ENCODE measurements around the gene ASGR1.
"Not testable (repeated sequence)": the region's sequence is repeated elsewhere in the genome, so short reads cannot be mapped to it uniquely, and the experiment has no call there.

ASGR1 gene

GRCh38 chr17:7158424-7158823 is 20.7 kb downstream of the ASGR1 start:
- not testable (repeated sequence) for DNase-seq

DNA sequence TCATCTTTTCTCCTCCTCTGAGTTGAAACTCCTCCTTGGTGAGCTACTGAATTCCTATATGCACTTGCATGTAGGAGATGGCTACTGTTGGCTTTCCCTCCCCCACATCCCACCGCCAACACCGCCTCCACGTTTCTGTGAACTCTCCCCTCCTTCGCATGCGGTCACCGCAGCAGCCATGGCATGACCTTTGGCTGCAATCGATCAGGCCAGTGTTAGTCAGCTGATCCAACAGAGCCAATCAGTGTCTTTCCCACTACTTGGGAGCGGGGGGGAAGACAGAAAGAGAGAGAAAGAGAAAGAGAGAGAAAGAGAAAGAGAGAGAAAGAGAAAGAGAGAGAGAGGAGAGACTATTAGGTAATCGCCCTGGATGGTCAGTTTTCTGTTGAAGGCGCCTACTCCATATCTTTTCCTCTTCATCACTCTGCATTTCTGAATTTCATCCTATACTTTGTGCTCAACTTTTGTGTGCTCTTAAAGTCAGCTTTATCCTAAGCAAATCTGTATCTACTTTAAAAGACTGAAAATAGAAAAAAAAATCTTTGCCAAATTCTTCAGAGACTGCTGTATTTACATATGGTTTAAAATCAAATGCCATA is 22.7 kb downstream of the ASGR1 start:
- DNase-seq = no peak

DNA sequence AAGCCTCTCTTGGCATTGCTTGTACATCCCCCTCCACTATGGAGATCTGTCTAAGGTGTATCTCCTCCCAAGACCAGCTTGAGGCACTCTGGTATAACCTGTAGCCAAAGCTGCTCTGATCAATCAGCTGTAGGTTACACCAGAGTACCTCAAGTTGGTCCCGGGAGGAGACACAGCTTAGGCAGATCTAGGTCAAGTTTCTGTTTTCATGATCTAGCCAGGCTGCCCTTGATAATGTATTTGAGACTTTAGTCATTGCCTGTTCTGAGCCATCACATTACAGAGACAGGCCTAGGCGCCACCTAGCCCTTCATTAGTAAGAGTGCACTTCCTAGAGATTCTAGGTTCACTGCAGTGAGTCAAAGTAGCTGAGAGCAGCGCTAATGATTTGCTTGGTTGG is 31.4 kb downstream of the ASGR1 start:
- no peak for DNase-seq

DNA sequence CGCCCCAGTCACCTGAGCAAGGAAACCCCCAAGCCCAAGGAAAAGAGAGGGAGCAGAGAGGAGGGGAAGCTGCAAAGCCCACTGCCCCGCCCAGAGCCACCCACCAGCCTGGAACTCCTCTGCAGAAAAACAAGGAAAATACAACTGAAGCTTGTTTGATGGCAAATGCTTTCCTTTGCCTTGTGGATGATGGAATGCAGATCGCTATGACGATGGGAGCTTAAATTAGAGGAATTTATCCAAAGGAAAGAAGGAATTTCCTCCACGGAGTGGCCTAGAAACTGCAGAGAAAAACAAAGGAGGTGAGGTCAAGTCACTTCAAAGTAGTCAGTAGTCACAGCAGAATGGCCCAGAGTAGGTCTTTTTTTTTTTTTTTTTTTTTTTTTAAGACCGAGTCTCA is 33.1 kb downstream of the ASGR1 start:
- DNase-seq = no peak

GRCh38 chr17:7144213-7144612 is 35.0 kb downstream of the ASGR1 start:
- no peak for DNase-seq

DNA sequence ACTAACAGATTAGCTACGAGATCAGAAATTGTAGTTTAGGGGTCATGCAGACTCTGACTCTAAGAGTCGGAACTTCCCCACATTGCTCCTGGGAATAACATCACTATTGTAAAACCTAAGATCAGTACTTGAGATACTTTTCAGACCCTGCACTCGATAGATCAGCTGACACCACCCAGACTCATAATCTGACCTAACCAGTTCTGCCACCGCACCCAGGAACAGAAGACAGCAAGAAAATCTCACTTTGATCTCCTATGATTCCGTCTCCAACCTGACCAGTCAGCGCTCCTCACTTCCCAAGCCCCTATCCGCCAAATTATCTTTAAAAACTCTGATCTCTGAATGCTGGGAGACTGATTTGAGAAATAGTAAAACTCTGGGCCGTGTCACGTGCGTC is 37.3 kb downstream of the ASGR1 start:
- DNase-seq = no peak

- DNase-seq = no peak
Measured at GRCh38 chr17:7139400-7139799, 39.8 kb downstream of the ASGR1 start.

DNA sequence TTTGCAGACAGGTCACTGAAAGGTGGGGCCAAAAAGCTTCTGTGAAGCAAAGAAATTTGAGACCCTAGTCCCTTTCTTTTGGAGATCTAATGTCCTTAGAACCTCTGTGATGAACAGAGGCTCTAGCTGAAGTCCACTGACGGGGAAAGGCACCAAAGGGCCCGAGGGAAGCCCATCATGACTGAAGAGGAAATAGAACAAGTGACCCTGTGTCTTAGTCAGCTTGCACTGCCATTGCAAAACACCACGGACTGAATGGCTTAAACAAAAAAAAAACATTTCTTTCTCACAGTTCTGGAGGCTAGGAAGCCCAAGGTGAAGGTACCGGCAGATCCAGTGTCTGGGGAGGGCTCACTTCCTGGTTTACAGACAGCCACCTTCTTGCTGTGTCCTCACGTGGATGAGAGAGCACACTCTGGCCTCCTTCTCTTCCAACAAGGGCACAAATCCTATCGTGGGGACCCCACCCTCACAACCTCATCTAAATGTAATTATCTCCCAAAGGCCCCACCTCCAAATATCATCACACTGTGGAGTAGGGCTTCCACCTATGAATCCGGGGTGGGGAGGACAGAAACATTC is 40.3 kb downstream of the ASGR1 start:
- DNase-seq = no peak

- DNase-seq = no peak
Measured at GRCh38 chr17:7137171-7137943, 41.8 kb downstream of the ASGR1 start.

DNA sequence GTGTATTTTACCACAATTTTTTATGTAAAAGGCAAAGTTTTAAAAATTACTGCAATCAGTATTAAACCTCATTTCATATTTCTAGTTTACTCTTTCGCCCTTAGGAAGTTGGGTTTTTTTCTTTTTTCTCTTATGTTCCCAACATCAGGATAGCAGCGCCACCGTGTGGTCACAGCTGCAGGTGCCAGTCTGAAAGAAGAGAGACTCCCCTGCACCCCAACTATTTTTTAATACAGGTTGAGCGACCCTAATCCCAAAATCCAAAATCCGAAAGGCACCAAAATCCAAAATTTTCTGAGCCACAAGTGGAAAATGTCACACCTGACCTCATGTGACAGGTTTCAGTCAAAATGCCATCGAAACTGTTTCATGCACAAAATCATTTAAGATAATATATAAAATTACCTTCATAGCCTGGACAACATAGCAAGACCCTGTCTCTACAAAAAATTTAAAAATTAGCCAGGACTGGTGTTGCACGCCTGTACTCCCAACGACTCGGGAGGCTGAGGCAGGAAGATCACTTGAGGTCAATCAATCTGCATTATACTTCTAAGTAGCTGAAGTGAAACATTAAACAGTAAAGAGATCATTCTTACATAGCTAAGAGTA is 42.8 kb downstream of the ASGR1 start:
- DNase-seq = peak; percentile 65

DNA sequence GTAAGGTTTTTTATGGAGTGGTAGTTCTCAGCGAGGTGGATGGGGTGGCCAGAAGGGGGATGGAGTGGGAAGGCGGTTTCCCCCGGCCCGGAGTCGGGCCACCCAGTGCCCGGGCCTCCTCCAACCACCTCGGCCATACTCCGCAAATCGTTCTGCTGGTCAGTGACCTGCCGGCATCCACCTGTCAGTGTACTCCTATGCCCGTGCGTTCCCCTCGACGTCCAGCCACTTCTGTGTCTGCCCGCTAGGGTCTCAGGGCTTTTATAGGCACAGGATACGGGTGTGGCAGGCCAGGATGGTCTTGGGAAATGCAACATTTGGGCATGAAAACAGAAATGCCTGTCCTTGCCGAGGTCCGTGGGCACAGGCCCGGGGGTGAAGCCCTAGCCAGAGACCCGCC is 45.3 kb downstream of the ASGR1 start:
- DNase-seq = no peak

- DNase-seq = no peak
Measured at GRCh38 chr17:7133424-7133823, 45.7 kb downstream of the ASGR1 start.

DNA sequence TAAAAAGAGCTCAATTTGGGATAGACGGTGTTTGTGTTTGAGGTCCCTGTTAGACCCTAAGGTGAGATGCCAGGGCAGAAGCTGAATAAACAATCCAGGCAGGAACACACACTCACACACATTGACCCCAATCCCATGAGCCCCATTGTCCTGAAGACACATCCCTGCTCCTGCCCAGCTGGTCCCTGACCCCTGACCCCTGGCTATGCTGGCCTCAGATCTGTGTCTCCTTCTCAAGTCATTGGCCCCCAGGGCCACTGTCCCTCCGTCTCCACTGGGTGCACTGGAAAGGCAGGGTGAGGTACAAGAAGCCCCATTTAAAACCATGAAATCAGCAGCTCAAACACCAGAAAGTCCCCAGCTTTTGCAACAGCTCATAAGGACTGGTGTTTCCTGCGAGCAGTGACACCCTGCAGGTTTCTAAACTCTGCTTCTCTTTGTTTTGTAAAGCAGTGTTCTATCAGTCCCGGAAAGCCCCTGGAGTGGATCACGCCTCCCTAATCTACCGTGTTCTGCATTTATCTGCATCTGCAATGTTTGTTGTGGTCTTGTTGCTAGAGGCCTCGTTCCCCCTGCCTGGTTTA is 46.6 kb downstream of the ASGR1 start:
- DNase-seq = no peak

- no peak for DNase-seq
Measured at GRCh38 chr17:7131423-7131791, 47.8 kb downstream of the ASGR1 start.

DNA sequence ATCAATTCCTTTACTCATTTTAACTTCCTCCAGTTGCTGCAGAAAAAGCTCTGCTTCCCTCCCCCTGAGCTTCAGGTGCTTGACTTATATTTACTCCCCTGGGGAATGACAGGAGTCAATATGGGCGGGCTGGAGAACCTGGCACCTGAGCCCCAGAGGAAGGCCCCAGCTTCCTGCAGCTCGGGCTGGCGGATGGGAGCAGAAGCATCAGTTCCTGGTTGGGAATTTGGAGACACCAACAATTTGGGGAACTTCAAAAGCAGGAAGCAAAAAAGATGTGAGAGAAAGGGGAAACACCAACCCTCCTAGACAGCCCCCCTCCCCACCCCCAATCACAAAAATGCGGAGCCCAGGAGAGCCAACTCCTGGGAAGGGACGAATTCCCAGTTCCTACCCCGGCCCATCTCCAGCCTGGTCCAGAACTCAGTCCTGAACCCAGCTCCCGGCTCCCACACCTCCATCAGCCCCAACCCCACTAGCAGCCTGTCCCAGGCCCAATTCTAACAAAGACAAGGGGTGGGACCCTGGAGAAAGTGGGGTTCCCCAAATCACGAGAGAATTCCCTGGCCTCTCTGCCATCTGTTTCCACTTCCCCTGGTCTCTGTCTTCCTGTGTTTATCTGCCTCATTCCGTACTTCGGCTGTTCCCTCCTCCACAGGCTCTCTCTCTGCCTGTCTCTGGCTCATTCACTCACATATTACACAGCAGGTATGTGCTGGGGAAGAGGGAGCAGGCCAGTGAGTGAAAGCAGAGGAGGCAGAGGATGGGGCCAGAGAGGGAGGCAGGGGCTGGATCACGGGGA is 48.3 kb downstream of the ASGR1 start:
- DNase-seq = no peak

DNA sequence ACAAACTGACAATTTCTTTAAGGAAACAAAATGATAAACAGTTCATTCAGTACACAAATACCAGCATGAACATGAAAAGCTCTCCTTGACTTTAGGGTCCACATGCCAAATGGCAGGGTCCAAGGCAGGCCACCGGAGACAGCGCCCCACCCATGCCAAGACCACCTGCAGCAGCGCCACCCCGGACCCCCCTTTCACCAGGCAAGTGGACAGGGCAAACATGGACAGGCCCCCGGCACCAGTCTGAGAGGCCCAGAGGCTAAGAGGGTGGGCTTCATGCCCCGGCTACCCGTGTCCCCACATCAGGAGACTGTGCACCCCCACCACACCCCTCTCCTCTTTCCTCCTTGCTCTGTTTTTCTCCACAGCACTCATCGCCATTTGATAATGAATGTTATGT is 49.9 kb downstream of the ASGR1 start:
- DNase-seq = no peak

DNA sequence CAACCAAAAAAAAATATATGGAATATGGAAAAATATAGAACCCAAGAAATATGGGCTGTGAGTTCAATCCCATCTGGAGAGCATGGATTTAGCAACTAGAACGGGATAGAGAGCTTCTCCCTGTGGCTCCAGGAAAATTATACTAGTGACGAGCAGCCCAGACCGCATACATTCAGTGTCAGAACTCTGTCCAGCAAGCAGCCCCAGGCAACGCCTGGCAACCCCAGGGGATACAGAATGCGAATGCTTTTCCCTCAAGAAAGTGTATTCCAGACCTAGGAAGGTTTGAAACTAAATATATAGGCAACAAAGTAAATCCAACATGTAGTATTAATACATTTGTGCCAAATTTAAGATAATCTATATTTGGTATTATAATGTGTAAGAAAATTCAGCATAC is 51.0 kb downstream of the ASGR1 start:
- no peak for DNase-seq

- not testable (repeated sequence) for DNase-seq
Measured at GRCh38 chr17:7127501-7127900, 51.7 kb downstream of the ASGR1 start.

DNA sequence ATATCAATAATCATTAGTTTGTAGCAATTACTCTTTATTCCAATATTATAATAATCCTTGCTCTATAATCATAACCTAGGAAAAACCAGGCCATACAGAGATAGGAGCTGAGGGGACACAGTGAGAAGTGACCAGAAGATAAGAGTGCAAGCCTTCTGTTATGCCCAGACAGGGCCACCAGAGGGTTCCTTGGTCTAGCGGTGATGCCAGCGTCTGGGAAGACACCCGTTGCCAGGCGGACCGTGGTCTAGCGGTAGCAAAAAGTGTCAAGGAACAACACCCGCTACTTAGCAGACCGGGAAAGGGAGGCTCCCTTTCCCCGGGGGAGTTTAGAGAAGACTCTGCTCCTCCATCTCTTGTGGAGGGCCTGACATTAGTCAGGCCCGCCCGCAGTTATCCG is 52.8 kb downstream of the ASGR1 start:
- not testable (repeated sequence) for DNase-seq

GRCh38 chr17:7124923-7125322 is 54.2 kb downstream of the ASGR1 start:
- DNase-seq = no peak

GRCh38 chr17:7123844-7124243 is 55.3 kb downstream of the ASGR1 start:
- DNase-seq = no peak

All from femur (tissue), 1 donor.